ENCODE results near the gene SELENON.

The SELENON gene

DNA sequence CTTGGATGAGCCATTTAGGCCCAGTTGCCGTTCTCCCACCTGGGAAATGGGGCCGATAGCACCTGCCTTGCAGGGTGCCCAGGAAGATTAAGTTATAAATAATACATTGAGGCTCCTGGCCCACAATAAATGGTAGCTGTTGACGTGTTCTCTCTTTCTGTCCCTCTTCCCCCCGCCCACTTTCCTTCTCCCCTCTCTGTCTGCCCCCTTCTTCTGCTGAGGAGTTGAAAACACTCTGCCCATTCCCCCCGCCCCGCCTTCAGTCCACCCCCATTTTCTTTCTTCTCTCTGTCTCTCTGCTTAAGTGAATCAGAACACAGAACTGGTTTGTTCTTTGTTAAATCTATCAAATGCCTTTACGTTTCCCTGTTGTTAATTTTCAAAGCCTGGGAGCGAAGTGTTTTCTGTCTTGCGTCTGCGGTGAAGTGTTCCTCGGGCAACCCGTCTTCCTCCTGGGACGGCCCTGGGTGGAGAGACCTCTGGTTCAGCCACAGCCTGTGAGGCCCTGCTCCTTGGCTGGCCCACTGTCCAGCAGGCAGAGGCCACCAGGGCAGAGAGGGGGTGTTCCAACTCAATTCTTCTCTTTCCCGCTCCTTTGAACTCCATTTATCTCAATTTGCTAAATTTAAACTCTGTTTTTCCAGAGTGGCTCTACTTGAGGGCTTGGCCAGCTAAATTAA lies 29.3 kb upstream of the SELENON start:
- DNase-seq, result peak in 1 of 51 donors; percentile 23

DNA sequence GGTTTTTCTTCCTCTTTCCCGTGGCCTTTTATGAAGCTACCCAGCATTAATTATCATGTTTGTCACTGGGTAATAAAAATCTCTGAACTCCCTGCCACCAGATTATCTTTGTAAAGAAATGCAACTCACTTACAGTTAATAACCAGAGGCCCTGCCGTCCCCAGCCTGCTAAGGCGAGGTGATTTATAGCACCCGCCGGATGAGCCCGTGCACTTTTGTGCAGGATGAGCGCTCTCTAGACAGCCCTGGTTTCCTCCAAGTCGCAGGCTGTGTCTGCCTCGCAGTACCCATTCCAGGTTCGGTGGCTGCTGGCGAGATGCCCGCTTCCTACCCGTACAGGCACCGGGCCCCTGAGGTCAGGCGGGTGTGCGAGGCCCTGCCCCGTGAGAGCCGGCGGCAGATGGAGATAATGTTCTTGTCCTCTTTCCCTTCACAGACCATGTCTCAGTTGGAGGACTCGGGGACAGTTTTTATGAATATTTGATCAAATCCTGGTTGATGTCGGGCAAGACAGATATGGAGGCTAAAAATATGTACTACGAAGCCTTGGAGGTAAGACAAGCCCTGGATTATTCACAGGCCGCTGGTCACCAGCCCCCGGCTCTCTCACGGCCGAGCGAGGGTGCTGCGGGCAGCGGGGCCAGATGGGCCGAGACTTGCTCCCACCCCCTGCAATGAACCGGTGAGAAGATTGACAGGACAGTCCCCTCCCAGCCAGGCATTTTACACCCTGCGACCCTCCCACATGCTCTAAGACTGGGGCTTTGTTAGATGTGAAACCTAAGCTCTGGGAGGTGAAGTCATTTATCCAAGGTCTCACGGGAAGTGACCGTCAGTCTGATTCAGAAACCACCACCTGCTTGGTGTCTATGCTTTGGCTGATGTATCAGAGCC lies 28.5 kb upstream of the SELENON start:
- peak in 2 of 51 donors; percentile 8 to 10 for DNase-seq

DNA sequence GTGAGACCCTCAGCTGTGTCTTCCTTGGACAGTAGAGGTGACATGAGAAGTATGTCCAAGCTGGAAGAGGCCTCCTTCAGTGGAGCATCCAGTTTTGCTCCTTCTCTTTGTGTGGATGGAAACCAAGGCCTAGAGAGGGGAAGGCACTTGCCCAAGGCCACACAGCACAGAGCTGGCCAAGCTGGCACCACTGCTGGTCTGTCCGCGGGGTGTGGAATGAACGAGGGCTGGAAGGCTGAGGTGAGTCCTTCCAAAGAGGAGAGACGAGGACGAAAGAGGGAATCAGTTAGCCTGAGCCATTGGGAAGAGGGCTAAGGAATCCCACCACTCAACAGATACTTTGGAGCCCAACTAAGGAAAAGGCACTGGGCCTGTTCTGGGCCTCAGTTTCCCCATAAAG lies 27.8 kb upstream of the SELENON start:
- DNase-seq, result no peak

DNA sequence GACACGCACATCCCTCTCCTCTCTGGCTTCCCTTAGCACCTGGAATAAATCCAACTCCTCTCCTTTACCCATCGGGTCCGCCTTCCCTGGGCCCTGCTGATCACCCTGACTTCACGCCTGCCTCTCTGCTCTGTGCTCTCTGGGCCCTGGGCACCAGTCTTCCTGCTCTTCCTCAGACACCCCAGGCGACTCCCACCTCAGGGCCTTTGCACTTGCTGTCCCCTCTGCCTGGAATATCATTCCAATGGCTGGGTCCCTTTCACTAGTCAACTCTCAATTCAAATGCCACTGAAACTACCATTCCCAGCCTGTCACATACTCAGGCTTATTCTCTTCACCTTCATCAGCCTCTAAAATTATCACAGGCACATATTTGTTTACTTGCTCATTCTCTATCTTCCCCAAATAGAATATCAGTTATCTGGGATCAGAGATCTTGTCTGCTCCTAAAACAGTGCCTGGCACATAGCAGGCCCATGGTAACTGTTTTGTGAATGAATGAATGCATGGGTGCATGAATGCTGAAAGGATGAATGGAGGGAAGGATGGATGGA lies 27.2 kb upstream of the SELENON start:
- DNase-seq, result no peak

DNA sequence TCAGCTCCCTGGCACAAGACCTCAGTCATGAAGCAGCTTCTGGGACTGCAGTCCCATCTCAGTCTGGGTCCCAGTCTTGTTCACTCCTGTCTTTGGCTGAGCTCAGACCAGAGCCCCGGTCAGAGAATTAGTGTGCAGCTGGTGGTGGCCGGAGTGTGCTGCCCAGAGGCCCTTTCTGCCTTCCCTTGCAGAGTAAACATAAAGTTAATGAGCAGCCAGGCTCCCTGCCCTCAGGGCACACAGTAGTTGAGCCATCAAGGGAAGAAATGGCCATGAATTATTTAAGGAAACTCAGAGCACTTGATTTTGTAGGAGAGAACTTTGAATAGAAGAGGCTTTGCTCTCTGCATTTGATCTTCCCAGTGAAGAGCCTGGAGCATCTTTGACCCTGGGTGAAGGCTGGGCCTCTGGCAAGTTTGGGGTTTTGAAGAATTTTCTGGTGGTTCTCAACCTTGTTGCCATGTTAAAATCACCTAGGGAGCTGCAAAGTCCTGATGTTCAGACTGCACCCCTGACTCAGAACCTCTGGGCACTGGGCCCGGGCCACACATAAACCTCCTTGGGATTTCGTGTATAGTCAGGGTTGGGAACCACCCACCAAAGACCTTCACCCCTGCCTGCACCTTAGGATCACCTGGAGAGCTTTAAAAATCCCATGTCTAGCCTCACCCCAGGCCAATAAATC lies 26.4 kb upstream of the SELENON start:
- DNase-seq, result peak in 1 of 51 donors; percentile 6

DNA sequence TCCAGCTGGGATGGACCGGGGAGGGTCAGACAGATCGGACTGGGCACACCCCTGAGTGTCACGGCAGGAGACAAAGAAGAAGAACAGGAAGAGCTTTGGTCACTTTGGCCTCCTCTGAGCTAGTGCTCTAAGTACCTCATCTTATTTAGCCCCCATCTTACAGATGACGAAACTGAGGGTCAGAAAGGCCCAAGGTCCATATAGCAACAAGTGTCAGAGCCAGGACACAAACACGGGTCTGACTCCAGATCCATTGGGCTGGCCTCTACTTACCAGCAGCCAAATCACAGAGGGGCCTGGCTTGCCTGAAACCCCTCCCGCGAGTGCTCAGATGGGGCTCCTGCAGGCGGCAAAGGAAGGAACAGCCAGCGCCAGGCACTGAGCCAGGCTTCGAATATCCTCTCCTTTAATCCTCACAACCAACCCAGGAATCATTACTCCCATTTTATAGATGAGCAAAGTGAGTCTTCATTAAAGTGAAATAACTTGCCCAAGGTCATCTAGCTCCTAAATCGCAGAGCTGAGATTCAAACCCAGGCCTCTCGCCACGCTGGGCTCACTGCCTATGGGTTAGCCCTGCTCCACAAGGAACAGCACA lies 25.7 kb upstream of the SELENON start:
- no peak for DNase-seq

DNA sequence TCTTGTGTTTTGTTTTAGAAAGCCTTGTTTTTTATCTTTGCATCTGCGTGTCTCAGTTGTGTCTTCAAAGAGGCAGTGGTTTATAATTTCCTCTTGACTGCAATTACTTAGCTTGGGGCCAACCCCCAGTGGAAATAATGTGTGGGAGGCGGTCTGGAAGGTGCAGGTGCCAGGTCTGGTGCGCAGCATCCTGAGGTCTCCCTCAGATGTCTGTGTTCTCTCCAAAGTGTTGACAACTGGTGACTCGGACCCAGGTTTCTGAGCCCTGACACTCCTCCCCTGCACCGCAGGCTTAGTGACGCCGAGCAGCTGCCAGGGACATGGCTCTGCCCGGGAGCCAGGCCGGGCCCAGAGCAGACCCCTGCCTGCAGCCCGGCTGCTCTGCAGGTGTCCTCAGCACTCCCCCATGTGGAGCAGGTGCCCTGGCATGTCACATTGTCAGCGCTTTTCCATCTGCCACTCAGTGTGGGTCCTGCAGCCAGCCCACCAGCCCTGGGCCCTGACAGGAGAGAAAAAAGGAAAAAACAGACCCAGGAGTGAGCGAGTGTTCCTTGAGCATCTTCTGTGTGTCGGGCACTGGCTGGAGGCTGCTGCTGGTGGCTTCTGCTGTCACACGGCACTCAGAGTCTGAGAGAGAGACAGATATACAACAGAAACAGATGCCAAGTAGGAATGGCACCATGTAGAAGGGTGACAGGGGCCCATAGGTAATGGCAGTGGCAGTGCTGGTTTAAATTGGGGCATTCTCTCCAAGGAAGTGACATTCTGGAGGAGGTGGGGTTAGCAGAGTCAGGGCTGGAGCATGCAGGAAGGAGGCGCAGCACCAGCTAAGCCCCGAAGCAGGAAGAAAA lies 24.8 kb upstream of the SELENON start:
- DNase-seq, result no peak

DNA sequence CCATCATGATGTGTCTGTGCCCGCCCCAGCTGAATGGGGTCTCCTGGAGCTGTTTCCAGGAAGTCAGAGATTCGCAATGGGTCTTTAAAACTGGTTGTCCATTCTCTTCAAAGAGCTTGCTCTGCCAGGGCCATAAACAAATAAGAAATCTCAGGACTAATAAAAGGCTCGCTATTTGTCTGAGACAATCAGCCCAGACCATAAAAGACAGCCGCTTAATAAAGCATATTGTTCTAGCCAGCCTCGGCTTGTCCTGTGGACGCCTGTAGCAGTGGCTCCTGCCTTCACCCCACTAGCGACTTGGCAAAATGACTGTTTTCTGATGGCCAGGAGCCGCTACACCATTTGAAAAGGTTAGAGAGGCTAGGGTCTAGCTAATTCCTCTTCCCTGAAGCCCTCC lies 20.6 kb upstream of the SELENON start:
- DNase-seq, result no peak

DNA sequence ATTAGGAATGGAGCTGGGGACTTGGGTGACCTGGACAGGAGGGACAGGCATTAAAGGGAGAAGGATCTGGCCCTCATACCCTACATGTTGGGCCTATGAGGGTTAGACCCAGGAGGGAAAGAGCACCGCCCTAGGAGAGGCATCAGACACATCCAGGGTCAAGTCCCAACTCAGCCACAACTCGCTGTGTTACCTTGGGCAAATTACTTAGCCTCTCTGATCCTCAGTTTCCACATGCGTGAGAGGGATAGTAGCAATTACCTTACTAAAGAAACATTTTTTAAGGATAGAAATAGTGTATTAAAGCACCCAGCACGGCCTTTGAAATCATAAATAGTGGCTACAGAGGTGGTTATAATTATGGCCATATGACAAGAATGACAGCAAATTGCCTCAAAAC lies 20.1 kb upstream of the SELENON start:
- no peak for DNase-seq

DNA sequence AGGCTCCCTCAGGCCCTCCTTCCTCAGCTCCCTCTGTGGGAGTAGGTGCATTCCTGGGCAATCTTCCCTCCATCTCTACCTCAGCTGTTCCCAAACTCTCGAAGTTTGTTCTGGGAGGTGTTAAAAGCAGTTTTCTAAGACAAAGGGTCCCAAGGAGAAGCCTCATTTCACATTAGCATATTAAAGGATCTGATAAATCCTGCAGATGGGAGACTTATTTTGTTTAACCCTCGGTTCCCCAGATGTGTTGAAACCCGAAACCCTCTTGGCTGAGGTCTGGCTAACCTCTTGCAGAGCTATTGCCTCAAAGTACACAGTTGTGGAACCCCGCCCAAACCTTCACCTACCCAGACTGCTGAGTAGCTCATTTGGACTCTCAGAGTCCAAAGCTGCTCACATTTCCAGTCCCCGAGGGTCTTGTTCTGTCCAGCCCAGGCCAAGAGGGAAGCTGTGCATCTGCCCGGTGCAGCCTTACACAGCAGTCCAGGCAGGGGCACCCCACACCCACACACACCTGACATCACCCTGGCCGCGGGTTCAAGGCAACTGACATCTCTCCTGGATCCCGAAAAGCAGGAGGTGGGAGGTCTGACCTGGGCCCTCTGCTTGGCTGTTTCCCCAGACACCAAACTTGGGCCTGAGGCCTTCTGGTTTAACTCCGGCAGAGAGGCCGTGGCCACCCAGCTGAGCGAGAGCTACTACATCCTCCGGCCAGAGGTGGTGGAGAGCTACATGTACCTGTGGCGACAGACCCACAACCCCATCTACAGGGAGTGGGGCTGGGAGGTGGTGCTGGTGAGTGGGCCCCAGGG lies 19.5 kb upstream of the SELENON start:
- DNase-seq, result no peak

DNA sequence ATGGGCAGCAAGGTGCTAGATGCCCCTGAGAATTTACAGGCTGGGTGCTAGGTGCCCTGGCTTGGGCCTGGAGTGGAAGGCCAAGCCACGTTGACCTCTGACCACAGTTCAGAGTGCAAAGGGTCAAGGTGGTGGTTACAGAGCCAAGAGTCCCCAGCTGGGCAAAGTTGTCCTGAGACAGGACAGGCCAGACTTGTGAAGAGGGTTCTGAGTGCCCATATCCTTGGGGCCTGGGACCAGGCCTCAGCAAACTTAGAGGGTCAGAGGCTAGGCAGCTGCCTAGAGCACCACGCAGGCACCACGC lies 18.9 kb upstream of the SELENON start:
- DNase-seq, result no peak

DNA sequence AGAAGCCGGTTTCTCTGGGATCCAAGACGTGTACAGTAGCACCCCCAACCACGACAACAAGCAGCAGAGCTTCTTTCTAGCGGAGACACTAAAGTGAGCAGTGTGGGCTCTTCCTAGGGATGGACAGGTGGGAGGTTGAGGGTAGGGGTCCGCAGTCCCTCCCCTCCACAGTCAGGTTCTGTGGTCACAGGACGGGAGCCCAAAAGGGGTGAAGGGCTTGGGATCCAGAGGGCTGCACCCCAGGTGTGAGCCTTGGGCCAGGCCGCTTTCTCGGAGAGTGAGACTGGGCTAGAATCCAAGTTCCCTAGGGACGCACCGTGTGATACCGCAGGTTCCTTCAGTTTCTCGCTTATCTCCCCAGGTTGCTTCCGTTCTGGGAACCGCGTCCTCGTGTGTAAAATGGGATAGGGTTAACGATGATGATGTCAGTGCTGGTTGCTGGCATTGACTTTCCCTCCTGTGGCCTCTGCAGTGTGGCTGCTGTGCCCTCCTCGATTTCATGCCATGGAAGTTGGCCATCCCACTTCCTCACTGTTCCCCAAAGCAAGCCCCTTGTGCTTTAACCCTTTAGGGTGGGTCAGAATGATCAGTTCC lies 17.3 kb upstream of the SELENON start:
- no peak for DNase-seq

DNA sequence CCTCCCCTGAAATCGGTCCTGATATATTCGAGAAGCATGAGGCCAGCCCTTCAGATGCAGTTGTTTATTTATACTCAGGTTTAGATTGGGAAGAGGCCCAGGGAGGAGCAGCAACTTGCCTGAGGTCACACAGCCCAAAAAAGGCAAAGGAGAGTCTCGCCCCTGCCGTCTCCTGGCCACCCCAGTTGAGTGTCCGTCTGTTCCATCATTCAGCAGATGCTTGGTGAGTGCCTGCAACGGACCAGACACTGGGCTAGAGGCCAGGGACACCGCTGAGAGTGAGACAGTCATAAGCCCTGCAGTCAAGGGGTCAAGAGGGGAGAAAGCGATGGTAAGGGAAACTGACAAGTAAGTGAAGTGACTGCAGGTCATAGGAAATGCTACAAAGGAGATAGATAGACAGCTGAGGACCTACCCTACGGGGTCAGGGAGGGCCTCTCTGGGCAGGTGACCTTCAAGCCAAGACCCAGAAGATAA lies 15.4 kb upstream of the SELENON start:
- no peak for DNase-seq

DNA sequence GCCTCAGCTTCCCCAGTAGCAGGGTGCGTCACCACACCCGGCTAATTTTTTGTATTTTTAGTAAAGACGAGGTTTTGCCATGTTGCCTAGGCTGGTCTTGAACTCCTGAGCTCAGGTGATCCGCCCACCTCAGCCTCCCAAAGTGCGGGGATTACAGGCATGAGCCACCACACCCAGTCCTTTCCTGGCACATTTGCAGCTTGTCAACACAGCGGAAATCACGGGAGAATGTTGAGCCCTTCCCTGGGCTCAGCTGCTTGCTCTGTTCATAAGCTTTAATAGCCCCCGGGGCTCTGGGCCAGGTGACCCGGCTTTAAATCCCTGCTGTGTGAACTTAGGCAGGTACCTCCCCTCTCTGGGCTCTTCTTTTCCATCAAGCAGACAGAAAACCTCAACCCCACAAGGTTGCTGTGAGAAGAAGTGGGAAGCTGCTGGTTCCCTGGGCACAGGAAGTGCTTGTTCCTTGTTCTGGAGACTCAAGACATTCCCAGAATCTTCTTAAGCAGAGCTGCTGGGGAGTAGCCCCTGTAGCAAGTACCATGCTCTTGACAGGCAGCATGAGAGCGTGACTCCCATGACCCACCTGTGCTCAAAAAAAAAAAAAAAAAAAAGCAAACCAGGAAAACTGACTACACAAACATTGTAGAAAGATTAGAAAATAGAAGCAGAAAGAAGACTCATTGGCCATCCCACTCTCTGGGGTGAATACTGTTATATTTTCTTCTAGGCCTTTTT lies 14.5 kb upstream of the SELENON start:
- no peak for DNase-seq

DNA sequence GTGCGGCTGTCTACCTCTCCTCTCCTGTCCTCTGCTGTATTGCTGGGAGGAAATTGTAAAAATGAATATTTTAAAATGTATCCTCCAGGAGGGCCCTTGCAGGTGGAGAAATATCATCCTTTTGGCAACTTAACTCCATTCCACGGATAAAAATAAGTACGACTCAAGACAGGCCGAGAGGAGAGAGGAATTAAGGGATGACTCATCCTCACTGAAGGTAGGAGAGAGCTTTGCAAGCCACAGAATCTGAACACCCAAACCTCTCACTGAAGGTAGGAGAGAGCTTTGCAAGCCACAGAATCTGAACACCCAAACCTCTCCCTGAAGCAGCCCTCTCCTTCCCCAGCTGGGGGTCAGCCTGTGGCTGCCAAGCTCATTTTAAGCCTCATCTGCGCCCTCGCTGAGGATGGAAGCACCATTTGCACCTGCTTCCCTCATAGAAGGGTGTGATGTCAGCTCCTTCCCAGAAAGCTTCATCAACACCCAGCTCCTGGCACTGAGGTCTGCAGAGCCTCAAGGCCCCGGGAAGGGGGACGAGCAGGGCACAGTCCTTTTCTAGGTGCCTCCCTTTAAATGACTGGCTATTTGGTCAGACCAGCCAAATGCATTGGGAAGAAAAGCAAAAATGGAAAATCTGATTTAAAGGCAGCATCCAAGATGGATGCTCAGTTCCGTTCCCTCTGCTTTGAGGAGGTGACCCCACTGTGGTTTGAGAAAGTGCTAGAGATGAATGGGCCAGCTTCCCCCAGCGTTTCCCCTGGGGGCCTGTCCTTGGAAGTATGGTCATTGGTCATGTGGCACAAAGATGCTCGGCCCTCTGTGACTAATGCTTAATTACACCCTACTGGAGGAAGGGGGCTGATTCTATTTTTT lies 12.9 kb upstream of the SELENON start:
- DNase-seq, result peak in 2 of 51 donors; percentile 18 to 64

DNA sequence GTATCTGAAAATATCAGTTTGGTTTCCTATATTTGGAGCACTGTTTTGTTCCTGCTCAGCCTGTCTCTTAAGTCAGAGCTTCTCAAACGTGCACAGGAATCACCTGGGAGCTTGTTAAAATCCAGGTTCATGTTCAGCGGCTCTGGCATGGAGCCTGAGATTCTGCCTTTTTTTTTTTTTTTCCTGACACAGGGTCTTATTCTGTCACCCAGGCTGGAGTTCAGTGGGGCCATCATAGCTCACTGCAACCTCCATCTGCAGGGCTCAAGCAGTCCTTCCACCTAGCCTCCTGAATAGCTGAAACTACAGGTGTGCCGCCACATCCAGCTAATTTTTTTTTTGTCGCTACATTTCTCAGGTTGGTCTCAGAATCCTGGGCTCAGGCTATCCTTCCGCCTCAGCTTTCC lies 12.2 kb upstream of the SELENON start:
- no peak for DNase-seq

DNA sequence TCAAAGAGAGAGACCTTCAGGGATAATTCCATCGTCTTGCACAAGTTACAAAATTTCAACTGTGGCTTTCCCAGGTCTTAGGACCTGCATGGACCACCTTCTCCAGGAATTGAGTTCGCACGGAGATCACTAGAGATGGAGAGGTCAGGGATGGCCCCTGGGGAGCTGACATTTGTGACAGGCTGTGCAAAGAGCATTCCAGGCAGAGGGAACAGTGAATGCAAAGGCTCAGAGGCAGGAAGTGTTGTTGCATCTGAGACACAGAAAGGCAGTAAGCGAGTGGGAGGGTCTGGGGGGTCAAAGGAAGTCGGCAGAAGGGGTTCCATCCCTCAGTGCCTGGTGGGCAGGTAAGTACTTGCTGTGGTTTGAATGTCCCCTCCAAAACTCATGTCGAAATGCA lies 9.5 kb upstream of the SELENON start:
- no peak for DNase-seq

DNA sequence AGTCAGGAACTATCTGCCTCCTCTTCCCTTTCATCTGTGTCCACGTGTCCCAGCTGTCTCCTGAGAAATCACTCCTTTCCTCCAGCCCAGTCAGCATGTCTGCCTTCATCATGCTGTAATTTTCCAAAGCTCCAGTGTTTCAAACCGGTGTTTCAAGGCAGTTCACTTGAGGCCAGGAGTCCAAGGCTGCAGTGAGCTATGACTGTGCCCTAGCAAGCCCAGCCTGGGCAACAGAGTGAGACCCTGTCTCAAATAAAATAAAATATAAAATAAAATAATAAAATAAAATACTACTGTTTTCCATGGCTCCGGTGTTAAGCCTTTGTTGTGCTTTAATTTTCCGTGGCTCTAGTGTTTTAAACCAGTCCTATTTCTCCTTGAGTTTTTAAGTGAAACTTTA lies 7.9 kb upstream of the SELENON start:
- DNase-seq, result no peak

Data from hypothalamus (tissue), 51 donors.